Gastroesophageal sphincter (tissue), 4 donors: ENCODE results near the gene OR51S1. TPM values are rescaled to one million over a fixed set of nuclear protein-coding genes. Genes with fewer than 3 reads are reported as not detected.
"Not testable (repeated sequence)": the region's sequence is repeated elsewhere in the genome, so short reads cannot be mapped to it uniquely, and the experiment has no call there.

ENCODE experiments used
- ATAC-seq: fragments of 150-250 bp; one replicate; pipeline ENCODE4 v1.9.1; 2016; ENCODE audit warnings: mild to moderate bottlenecking, moderate library complexity
- H3K27ac ChIP-seq, 4 donors: fragments of 200-600 bp; sonication (generic) in 3 of 4; 1 replicate in 3 of 4; 2 replicates in 1 of 4; pipeline ENCODE4 v1.5.1; 2016 to 2019
- H3K27me3 ChIP-seq: fragments of 200-600 bp; sonication (generic); one replicate; pipeline ENCODE4 v1.5.1; 2019
- H3K36me3 ChIP-seq, 2 donors: fragments of 200-600 bp; sonication (generic); one replicate each; pipeline ENCODE4 v1.5.1; 2019; ENCODE audit warnings: control low read depth in 1 of 2
- H3K4me1 ChIP-seq, 3 donors: fragments of 200-600 bp; sonication (generic); 1 replicate in 2 of 3; 2 replicates in 1 of 3; pipeline ENCODE4 v1.5.1; 2016 to 2019; ENCODE audit warnings: control low read depth in 2 of 3
- H3K4me3 ChIP-seq, 2 donors: fragments of 200-600 bp; sonication (generic); one replicate each; pipeline ENCODE4 v1.5.1; 2019; ENCODE audit warnings: mild to moderate bottlenecking in 1 of 2, moderate library complexity in 1 of 2
- H3K9me3 ChIP-seq, 3 donors: fragments of 200-600 bp; sonication (generic); one replicate each; pipeline ENCODE4 v1.5.1; 2017 to 2019; ENCODE audit warnings: control low read depth in 2 of 3
- EP300 ChIP-seq: sonication (generic); formaldehyde crosslinking; IDR thresholded peaks from one replicate; pipeline ENCODE4 v1.6.1; 2017; ENCODE audit warnings: antibody characterized with exemption, mild to moderate bottlenecking
- POLR2A ChIP-seq, 2 donors: fragments of 450-650 bp; IDR thresholded peaks; one replicate each; pipeline ENCODE4 v1.6.1; 2017; ENCODE audit warnings: antibody characterized with exemption in 2 of 2, mild to moderate bottlenecking in 2 of 2, moderate library complexity in 1 of 2
- POLR2AphosphoS5 ChIP-seq: sonication (generic); formaldehyde crosslinking; IDR thresholded peaks from one replicate; pipeline ENCODE4 v1.6.1; 2017; ENCODE audit warnings: antibody characterized with exemption
- WGBS, 2 donors: methylation state at CpG; one replicate each; pipeline ENCODE4 v1.1.5; 2018; ENCODE audit warnings: low coverage in 1 of 2; 5-methylcytosine and 5-hydroxymethylcytosine counted together
- total RNA-seq, 4 donors: library from RNA; depleted of rRNA; stranded (reverse); fragments of >200 nt; gene quantifications; one replicate each; pipeline ENCODE4 v1.1.0, GENCODE V29; 2016
- TF ChIP-seq, protein P1 (sequence below), 4 experiments: fragments of 200-600 bp in 2 of 4; fragments of 450-650 bp in 2 of 4; sonication (generic) in 1 of 4; IDR thresholded peaks; one replicate each; pipeline ENCODE4 v1.5.1; 2017 to 2019; ENCODE audit warnings: antibody characterized with exemption in 4 of 4, mild to moderate bottlenecking in 2 of 4, moderate library complexity in 2 of 4

Gene OR51S1
- total RNA-seq, 4 donors from 2014 or later = not detected

DNA sequence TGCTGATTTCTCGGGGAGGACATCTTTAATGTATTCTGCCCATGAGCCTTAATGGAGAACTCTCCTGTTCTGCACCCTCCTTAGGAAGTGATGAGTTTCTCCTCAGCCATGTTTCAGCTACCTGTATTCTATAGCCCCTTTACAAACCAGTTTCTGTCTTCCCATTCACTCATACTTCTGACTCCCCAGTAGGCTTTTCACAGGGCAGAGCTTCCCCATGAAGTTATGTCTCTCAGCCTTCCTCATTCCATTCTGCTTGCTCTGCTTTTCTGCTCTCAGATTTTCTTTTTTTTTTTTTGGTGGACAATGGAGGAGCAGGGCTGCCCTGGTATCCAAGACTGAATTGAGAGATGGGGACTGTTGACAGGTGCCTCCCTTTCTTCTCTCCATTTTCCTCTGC is 40.5 kb downstream of the OR51S1 start:
- ATAC-seq = no peak
- no peaks in the 10 kb centered on the region for H3K9me3 ChIP-seq
- H3K27ac ChIP-seq = no peak overlapping the region
- H3K36me3 ChIP-seq = no peaks in the 10 kb centered on the region
- TF ChIP-seq, protein P1, sequence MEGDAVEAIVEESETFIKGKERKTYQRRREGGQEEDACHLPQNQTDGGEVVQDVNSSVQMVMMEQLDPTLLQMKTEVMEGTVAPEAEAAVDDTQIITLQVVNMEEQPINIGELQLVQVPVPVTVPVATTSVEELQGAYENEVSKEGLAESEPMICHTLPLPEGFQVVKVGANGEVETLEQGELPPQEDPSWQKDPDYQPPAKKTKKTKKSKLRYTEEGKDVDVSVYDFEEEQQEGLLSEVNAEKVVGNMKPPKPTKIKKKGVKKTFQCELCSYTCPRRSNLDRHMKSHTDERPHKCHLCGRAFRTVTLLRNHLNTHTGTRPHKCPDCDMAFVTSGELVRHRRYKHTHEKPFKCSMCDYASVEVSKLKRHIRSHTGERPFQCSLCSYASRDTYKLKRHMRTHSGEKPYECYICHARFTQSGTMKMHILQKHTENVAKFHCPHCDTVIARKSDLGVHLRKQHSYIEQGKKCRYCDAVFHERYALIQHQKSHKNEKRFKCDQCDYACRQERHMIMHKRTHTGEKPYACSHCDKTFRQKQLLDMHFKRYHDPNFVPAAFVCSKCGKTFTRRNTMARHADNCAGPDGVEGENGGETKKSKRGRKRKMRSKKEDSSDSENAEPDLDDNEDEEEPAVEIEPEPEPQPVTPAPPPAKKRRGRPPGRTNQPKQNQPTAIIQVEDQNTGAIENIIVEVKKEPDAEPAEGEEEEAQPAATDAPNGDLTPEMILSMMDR (IDR thresholded peaks at IDR 0.05) = no peak
- TF ChIP-seq EP300 (no peak), POLR2AphosphoS5 (no peak), POLR2A (IDR thresholded peaks at IDR 0.05) (no peak)
- WGBS, 2 donors = 78 to 80% methylated on average over 1 of the region's 1 CpG
- no peaks in the 10 kb centered on the region for H3K4me1 ChIP-seq
- H3K4me3 ChIP-seq = no peak overlapping the region
- H3K27me3 ChIP-seq = no peaks in the 10 kb centered on the region

- TF ChIP-seq POLR2A (IDR thresholded peaks at IDR 0.05) = no peak
- TF ChIP-seq, protein P1 (IDR thresholded peaks at IDR 0.05) = no peak
- TF ChIP-seq EP300 = no peak
- no peak for TF ChIP-seq POLR2AphosphoS5
- 94 to 97% methylated on average over 2 to 3 of the region's 3 CpGs for WGBS, 2 donors
Observed at GRCh38 chr11:4804280-4804679, 44.7 kb downstream of the OR51S1 start, which contains the start of gene OR52R1. OR52R1 (minus strand) TSS chr11:4804380; CDS start chr11:4804380, 0 bp downstream.

DNA sequence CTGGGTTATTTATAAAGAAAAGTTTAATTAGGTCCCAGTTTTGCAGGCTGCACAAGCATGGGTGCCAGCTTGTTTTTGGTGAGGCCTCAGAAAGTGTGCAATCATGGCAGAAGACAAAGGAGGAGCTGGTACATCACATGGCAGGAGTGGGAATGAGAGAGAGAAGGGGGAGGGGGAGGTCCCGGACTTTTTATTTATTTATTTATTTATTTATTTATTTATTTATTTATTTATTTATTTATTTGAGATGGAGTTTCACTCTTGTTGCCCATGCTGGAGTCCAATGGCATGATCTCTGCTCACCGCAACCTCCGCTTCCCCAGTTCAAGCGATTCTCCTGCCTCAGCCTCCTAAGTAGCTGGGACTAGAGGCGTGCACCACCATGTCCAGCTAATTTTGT is 47.7 kb downstream of the OR51S1 start:
- not testable (repeated sequence) for H3K36me3 ChIP-seq, ATAC-seq, H3K4me1 ChIP-seq, H3K27ac ChIP-seq, H3K9me3 ChIP-seq, H3K4me3 ChIP-seq, H3K27me3 ChIP-seq
- 86 to 96% methylated on average over 1 to 5 of the region's 5 CpGs for WGBS, 2 donors

More at GRCh38 chr11:4804280-4804679, 44.7 kb downstream of the OR51S1 start, which contains the start of gene OR52R1:
- ATAC-seq = no peak
- Histone ChIP-seq H3K4me1 (no peaks in the 10 kb centered on the region), H3K36me3 (no peaks in the 10 kb centered on the region), H3K4me3 (no peak within 1 kb of the TSS), H3K27ac (no peak within 1 kb of the TSS), H3K9me3 (no peaks in the 10 kb centered on the region), H3K27me3 (no peaks in the 10 kb centered on the region)

DNA sequence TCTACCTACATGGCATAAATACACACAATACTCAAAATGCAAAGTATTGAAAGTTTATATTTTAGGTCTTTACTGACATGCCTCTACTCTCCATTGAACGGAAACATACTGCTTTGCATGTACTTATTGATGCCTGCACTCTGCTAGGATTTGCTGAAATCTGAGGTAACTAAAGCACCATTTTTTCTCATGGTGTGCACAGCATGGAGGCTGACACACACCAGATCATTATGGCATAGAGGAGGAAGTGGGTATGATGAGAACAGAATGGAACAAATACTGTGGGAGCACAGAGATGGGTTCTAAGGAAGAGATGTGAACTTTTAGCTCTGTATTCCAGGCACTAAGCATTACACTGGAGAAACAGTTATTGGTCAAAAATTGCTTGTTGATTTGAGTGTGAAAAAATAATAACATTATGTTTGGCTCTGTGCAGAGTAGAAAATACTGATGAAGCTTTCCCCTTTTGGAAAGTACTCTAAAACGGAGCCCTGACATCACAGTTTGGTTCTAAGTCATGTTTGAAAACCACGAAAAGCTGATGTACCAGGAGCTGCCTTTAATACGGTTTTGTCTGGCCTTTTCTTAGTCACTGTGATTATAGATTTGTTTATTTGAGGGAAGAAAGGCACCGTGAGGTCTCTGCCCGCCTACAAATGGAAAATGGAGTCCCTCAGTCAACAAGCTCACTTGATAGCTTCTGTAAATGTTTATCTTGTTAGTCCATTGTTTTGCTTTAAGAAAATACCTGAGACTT is 50.4 kb downstream of the OR51S1 start:
- no peak overlapping the region for H3K27ac ChIP-seq
- H3K4me3 ChIP-seq = no peak overlapping the region
- no peak for ATAC-seq
- H3K36me3 ChIP-seq = no peaks in the 10 kb centered on the region
- no peaks in the 10 kb centered on the region for H3K9me3 ChIP-seq
- no peaks in the 10 kb centered on the region for H3K4me1 ChIP-seq
- no peaks in the 10 kb centered on the region for H3K27me3 ChIP-seq
- no peak for TF ChIP-seq EP300
- TF ChIP-seq, protein P1 (IDR thresholded peaks at IDR 0.05) = no peak
- TF ChIP-seq POLR2A (IDR thresholded peaks at IDR 0.05) = no peak
- WGBS, 2 donors = 53 to 65% methylated on average over 3 to 6 of the region's 6 CpGs

Other genes starting within 250 kb of the OR51S1 start
- 10 to 100 TPM; 12.0 to 17.3 (median 14.0) TPM for gene TRIM68, start 241.0 kb downstream of the OR51S1 start, total RNA-seq
- gene OR51D1, start 211.7 kb downstream of the OR51S1 start, total RNA-seq = not detected
- under 1 TPM; 0.27 to 0.78 (median 0.65) TPM for gene OR51E1, start 205.2 kb downstream of the OR51S1 start, total RNA-seq
- gene OR51E2, start 151.4 kb downstream of the OR51S1 start, total RNA-seq = 1 to 10 TPM in 1 of 4 donors, under 1 TPM in 2, not detected in 1; 0.67 to 2.5 (median 0.94) TPM
- gene MMP26, start 144.4 kb downstream of the OR51S1 start, total RNA-seq = not detected
- gene OR51F1, start 79.3 kb downstream of the OR51S1 start, total RNA-seq = not detected
- not detected for gene OR52R1, start 44.8 kb downstream of the OR51S1 start, total RNA-seq
- not detected for gene OR51F2, start 27.9 kb downstream of the OR51S1 start, total RNA-seq
- gene OR51T1, start 32.7 kb upstream of the OR51S1 start, total RNA-seq = not detected
- gene OR51A7, start 54.6 kb upstream of the OR51S1 start, total RNA-seq = not detected
- gene OR51G2, start 70.1 kb upstream of the OR51S1 start, total RNA-seq = not detected
- gene OR51G1, start 75.1 kb upstream of the OR51S1 start, total RNA-seq = not detected
- not detected for gene OR51A4, start 98.4 kb upstream of the OR51S1 start, total RNA-seq
- not detected for gene OR51A2, start 106.5 kb upstream of the OR51S1 start, total RNA-seq
- under 1 TPM in 1 of 4 donors, not detected in 3; 0.31 TPM for gene OR51L1, start 145.6 kb upstream of the OR51S1 start, total RNA-seq
- not detected for gene OR52J3, start 197.3 kb upstream of the OR51S1 start, total RNA-seq
- not detected for gene OR52E2, start 210.4 kb upstream of the OR51S1 start, total RNA-seq
- not detected for gene OR52E1, start 220.4 kb upstream of the OR51S1 start, total RNA-seq